H1 (cell line): ENCODE data around the gene TDP1. TPM values are rescaled to one million over a fixed set of nuclear protein-coding genes. Genes with fewer than 3 reads are reported as not detected.

Experiments used
- polyA plus RNA-seq, 7 experiments: library from polyadenylated mRNA; depleted of rRNA in 3 of 7; stranded (reverse) in 5 of 7; unstranded in 2 of 7; fragments of >200 nt in 5 of 7; fragments of 200-250 nt in 2 of 7; gene quantifications; 1 replicate in 5 of 7; 2 replicates in 1 of 7; 4 replicates in 1 of 7; pipeline versions ENCODE4 v1.2.1 to v1.2.3, GENCODE V29; 2011 to 2013; ENCODE audit warnings: missing spikeins in 2 of 7, mixed read lengths in 2 of 7
- total RNA-seq: library from RNA; stranded (reverse); fragmentation: NEBNext Ultra II Directional; extraction: Animal tissue kit (Norgen Biotek cat#: 25700); gene quantifications from 2 replicates; pipeline ENCODE4 v1.2.1, GENCODE V29; 2021
- TF ChIP-seq, protein P1 (sequence below): fragments of 300-600 bp; sonication (generic); IDR thresholded peaks from 2 replicates; pipeline ENCODE4 v1.7.1; 2012; ENCODE audit warnings: low read length, moderate library complexity, mild to moderate bottlenecking, inconsistent platforms; ENCODE audit not compliant: insufficient replicate concordance

Gene TDP1
- total and polyA plus RNA-seq, 2 of the 8 experiments (the other 6 are each of a cell fraction or from before 2014, with no cell fraction given) = 32.2 to 69.9 TPM

DNA sequence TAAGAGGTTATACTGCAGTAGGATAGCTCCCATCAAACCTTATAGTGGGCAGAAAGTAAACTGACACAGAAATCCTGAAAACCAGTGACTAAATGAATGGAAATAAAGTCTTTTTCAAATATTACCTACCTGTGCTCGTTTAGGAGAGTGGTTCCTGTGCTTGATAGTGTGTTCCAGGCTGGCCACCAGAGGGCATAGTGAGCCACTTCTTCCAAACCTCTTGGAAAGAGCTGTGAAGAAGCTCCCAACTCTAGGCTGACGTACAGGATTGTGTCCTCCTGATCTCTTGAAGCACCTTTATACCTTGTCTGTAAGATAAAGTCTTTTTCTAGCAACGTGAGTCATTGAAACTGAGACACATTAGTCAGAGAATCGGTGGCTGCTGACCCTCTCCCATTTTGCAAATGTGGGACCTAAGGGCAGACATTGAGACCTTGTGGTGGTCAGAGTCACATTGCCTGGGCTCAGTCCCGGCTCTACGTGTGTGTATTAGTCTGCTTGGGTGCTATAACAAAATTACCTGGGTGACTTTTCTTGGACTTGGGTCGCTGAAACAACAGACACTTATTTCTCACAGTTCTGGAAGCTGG is 17.6 kb downstream of the TDP1 start (continued):
- TF ChIP-seq, protein P1, sequence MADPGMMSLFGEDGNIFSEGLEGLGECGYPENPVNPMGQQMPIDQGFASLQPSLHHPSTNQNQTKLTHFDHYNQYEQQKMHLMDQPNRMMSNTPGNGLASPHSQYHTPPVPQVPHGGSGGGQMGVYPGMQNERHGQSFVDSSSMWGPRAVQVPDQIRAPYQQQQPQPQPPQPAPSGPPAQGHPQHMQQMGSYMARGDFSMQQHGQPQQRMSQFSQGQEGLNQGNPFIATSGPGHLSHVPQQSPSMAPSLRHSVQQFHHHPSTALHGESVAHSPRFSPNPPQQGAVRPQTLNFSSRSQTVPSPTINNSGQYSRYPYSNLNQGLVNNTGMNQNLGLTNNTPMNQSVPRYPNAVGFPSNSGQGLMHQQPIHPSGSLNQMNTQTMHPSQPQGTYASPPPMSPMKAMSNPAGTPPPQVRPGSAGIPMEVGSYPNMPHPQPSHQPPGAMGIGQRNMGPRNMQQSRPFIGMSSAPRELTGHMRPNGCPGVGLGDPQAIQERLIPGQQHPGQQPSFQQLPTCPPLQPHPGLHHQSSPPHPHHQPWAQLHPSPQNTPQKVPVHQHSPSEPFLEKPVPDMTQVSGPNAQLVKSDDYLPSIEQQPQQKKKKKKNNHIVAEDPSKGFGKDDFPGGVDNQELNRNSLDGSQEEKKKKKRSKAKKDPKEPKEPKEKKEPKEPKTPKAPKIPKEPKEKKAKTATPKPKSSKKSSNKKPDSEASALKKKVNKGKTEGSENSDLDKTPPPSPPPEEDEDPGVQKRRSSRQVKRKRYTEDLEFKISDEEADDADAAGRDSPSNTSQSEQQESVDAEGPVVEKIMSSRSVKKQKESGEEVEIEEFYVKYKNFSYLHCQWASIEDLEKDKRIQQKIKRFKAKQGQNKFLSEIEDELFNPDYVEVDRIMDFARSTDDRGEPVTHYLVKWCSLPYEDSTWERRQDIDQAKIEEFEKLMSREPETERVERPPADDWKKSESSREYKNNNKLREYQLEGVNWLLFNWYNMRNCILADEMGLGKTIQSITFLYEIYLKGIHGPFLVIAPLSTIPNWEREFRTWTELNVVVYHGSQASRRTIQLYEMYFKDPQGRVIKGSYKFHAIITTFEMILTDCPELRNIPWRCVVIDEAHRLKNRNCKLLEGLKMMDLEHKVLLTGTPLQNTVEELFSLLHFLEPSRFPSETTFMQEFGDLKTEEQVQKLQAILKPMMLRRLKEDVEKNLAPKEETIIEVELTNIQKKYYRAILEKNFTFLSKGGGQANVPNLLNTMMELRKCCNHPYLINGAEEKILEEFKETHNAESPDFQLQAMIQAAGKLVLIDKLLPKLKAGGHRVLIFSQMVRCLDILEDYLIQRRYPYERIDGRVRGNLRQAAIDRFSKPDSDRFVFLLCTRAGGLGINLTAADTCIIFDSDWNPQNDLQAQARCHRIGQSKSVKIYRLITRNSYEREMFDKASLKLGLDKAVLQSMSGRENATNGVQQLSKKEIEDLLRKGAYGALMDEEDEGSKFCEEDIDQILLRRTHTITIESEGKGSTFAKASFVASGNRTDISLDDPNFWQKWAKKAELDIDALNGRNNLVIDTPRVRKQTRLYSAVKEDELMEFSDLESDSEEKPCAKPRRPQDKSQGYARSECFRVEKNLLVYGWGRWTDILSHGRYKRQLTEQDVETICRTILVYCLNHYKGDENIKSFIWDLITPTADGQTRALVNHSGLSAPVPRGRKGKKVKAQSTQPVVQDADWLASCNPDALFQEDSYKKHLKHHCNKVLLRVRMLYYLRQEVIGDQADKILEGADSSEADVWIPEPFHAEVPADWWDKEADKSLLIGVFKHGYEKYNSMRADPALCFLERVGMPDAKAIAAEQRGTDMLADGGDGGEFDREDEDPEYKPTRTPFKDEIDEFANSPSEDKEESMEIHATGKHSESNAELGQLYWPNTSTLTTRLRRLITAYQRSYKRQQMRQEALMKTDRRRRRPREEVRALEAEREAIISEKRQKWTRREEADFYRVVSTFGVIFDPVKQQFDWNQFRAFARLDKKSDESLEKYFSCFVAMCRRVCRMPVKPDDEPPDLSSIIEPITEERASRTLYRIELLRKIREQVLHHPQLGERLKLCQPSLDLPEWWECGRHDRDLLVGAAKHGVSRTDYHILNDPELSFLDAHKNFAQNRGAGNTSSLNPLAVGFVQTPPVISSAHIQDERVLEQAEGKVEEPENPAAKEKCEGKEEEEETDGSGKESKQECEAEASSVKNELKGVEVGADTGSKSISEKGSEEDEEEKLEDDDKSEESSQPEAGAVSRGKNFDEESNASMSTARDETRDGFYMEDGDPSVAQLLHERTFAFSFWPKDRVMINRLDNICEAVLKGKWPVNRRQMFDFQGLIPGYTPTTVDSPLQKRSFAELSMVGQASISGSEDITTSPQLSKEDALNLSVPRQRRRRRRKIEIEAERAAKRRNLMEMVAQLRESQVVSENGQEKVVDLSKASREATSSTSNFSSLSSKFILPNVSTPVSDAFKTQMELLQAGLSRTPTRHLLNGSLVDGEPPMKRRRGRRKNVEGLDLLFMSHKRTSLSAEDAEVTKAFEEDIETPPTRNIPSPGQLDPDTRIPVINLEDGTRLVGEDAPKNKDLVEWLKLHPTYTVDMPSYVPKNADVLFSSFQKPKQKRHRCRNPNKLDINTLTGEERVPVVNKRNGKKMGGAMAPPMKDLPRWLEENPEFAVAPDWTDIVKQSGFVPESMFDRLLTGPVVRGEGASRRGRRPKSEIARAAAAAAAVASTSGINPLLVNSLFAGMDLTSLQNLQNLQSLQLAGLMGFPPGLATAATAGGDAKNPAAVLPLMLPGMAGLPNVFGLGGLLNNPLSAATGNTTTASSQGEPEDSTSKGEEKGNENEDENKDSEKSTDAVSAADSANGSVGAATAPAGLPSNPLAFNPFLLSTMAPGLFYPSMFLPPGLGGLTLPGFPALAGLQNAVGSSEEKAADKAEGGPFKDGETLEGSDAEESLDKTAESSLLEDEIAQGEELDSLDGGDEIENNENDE = no peak
